ENCODE data around the gene KLHL29.

Gene KLHL29

GRCh38 chr2:23688486-23689130 lies 303.6 kb downstream of the KLHL29 start:
- Histone ChIP-seq H3K27ac (replicated peaks) (no peak overlapping the region), H3K4me3 (replicated peaks; ENCODE audit: insufficient read depth, low read length) (no peak overlapping the region), H3K27me3 (ENCODE audit: insufficient read depth, poor library complexity, severe bottlenecking) (no peaks in the 10 kb centered on the region)
- no peak for TF ChIP-seq REST (IDR thresholded peaks at IDR 0.05; ENCODE audit: insufficient replicate concordance, low read depth)
- no peak for TF ChIP-seq SPI1 (IDR thresholded peaks at IDR 0.05; ENCODE audit: borderline replicate concordance, low read depth)
- no peak for TF ChIP-seq CTCF (IDR thresholded peaks at IDR 0.05; ENCODE audit: insufficient read depth, low read length)
- no peak for TF ChIP-seq POLR2AphosphoS5 (IDR thresholded peaks at IDR 0.05; ENCODE audit: low read depth)
- TF ChIP-seq GABPA (IDR thresholded peaks at IDR 0.05; ENCODE audit: low read depth), result no peak
- DNase-seq (ENCODE audit: low read depth in 1 of 2, low spot score in 1 of 2), result no peak

- no peak for DNase-seq (ENCODE audit: low read depth in 1 of 2, low spot score in 1 of 2)
- TF ChIP-seq CTCF (IDR thresholded peaks at IDR 0.05; ENCODE audit: insufficient read depth, low read length) (no peak), SPI1 (IDR thresholded peaks at IDR 0.05; ENCODE audit: borderline replicate concordance, low read depth) (no peak), GABPA (IDR thresholded peaks at IDR 0.05; ENCODE audit: low read depth) (no peak), REST (IDR thresholded peaks at IDR 0.05; ENCODE audit: insufficient replicate concordance, low read depth) (no peak), POLR2AphosphoS5 (IDR thresholded peaks at IDR 0.05; ENCODE audit: low read depth) (no peak)
- Histone ChIP-seq H3K27ac (replicated peaks) (no peak overlapping the region), H3K27me3 (ENCODE audit: insufficient read depth, poor library complexity, severe bottlenecking) (no peaks in the 10 kb centered on the region), H3K4me3 (replicated peaks; ENCODE audit: insufficient read depth, low read length) (no peak overlapping the region)
Observed at GRCh38 chr2:23689131-23689700, 304.2 kb downstream of the KLHL29 start.

GRCh38 chr2:23689891-23690290 lies 304.9 kb downstream of the KLHL29 start:
- no peak overlapping the region for H3K4me3 ChIP-seq (replicated peaks; ENCODE audit: insufficient read depth, low read length)
- DNase-seq (ENCODE audit: low read depth in 1 of 2, low spot score in 1 of 2), result no peak
- no peak for TF ChIP-seq SPI1 (IDR thresholded peaks at IDR 0.05; ENCODE audit: borderline replicate concordance, low read depth)
- no peak for TF ChIP-seq POLR2AphosphoS5 (IDR thresholded peaks at IDR 0.05; ENCODE audit: low read depth)
- TF ChIP-seq CTCF (IDR thresholded peaks at IDR 0.05; ENCODE audit: insufficient read depth, low read length), result no peak
- no peak for TF ChIP-seq GABPA (IDR thresholded peaks at IDR 0.05; ENCODE audit: low read depth)
- no peak for TF ChIP-seq REST (IDR thresholded peaks at IDR 0.05; ENCODE audit: insufficient replicate concordance, low read depth)
- no peak overlapping the region for H3K27ac ChIP-seq (replicated peaks)
- no peaks in the 10 kb centered on the region for H3K27me3 ChIP-seq (ENCODE audit: insufficient read depth, poor library complexity, severe bottlenecking)

Data from HL-60 (cell line).